Activated CD8-positive, alpha-beta memory T cell treated with anti-CD3 and anti-CD28 coated beads for 48 hours (primary cell): Measurements from ENCODE around the gene CCDC73.
"Not testable (repeated sequence)": the region's sequence is repeated elsewhere in the genome, so short reads cannot be mapped to it uniquely, and the experiment has no call there.

ENCODE experiments used
- DNase-seq, 3 experiments: peaks; one replicate each; pipeline ENCODE4 v3.0.0-alpha.2; 2020; ENCODE audit warnings: low read depth in 2 of 3, low spot score in 2 of 3

CCDC73 gene

DNA sequence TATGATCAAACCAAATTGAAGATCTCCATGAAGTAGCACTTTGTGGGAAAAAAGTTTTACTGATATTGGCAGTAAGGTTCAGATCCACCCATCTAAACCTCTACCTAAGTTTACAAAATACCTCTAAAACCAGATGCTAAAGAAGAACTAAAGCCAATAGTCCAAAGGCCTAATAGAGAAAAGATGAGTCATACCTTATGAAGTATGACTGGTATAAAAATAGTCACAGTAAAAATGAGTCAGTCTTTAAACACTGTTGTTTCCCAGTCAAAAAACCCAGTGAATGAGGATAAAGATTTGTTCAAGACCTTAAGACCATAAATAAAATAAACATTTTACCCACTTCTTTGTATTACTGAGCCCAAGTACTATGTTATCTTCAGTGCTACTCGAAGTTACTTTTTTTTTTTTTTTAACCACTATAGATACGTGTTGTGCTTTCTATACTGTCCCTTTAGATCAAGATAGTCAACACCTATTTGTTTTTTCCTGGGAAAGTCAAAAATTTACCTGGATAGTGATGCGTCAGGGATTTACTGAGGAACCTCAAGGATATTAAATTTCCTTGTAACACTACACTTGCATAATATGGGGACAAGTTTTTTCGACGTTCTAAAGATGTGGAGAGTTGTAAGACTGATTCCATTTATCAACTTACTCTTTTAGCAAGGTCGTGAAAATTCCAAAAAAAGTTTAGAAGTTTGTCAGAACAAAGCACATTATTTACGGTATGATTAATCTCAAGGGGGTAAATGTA lies 87.3 kb downstream of the CCDC73 start:
- no peak for DNase-seq

DNA sequence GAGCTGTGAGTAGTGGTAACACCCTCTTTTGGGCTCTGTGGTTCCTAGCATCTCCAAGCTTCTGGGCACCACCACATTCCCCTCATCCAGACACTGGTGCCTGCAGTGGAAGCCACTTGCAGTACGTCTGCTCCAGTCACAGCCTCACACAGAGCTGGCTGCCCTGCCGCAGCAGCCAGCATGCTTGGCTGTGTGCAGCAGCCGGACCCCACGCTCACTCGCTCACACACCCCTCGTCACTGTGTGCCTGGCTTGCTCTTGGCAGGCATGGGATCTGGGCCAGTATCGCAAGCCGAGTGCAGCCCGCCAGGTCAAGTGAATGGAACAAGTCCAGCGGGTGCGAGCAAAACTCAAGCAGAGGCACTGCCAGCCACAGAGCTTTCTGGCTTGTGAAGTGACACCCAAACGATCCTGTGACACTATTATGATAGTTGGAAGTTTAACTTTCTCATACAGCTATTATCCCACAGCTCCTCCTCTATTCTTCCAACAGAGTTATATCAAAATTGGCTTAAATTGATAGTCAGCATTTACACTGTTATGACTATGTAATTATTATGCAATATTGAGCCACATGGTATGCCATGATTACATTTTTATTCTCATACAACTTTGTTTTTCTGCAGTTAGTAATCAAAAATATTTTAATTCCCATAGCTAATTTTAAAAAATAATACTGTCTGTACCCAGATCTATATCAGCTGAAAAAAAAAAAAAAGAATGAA lies 89.0 kb downstream of the CCDC73 start:
- no peak for DNase-seq

DNA sequence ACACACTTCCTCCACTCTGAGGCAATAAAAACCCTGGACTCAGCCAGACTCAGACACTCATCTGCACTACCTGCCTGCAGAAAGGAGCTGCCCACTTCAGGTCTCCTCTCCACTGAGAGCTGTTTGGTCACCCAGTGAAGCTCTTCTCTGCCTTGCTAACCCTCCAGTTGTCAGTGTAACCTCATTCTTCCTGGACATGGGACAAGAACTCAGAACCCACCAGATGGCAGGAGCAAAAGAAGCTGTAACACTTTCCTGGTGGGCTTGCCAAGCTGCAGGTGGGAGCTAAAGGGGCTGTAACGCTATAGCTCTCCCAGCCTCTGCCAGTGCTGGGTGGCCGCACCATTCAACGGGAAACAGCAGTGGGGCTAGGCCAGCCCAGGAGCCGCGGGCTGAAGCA lies 89.7 kb downstream of the CCDC73 start:
- DNase-seq = no peak

DNA sequence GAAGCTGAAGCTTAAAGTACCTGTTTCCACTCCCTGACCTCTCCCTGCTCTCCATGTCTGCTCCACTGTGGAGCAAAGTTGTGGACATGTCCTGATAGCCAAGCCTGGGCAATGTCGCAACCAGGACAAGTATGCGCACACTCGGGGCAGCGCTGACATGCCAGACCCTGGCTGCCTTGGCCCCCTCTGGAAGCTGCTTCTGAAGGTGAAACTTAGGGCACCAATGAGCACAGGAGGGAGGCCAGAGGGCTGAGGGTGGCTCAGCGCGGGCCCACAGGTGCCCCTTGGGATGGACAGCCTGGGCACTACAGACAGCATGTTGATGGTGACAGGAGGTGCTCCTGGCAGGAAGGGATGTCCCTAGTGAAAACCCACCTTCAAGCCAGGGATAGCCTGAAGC lies 90.2 kb downstream of the CCDC73 start:
- DNase-seq = no peak

DNA sequence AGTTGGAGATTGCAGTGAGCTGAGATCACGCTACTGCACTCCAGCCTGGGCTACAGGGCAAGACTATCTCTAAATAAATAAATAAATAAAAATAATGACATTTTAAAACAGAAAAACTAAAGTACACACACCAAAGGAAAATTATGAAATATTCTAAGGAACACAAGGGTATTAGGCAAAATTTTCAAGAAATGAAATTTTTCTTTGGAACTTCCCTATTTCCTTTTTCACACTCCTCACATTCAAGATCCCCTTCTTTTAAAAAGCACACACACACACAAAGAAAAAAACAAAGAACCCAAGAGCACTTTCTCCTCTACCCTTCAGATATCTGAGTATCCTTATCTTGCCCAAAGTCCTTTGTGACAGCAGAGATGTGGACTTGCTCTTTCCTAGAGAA lies 92.8 kb downstream of the CCDC73 start:
- no peak for DNase-seq

DNA sequence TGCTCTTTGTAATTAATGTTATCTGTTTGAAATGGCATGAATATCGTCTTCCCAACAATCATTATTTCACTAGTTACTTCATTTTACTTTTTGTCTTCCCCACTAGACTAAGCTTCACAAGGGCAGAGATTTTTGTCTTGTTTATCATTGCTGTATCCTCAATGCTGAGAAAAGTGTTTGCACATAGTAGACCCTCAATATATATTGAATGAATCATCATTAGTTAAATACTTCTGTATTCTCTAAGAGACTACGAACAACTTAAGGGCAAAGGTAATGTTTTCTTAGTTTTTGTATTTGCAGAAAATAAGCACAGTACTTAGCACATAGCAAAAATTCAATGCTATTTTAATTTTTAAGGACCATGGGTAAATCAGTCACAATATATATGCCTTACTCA lies 95.9 kb downstream of the CCDC73 start:
- no peak for DNase-seq

DNA sequence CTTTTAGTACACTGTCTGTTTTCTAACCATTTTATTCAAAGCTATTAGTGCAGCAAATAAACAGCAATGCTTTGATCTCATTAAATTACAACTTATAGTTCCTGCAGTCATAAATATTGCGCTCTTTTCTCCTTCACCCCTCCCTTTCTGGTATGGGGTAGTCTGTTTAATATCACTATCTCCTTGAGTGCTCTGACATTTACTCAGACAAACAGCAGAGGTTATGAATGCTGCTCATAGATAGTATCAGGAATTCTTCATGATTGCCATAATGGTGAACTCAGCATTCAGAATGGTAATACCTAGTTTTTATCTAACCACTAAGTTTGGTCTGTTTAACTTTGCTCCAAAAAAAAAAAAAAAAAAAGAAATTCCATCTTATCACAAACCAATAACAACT lies 123.4 kb downstream of the CCDC73 start:
- no peak for DNase-seq

DNA sequence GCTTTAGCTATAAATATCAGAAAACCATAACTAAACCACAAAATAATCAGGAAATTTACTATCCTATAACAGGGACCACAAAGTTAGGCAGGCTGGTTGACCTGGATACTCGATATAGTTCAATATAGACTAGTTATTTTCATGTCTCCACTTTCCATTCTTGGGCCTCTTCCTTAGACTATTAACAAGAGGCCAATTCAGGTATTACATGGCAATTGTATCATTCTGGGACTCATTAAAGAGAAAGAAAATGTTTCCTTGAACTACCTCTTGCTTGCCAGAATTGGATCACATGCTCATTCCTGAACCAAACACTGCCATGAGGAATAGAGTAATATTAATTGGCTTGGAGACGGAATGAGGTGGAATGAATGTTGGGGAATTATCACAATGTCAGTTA lies 134.8 kb downstream of the CCDC73 start:
- no peak for DNase-seq

DNA sequence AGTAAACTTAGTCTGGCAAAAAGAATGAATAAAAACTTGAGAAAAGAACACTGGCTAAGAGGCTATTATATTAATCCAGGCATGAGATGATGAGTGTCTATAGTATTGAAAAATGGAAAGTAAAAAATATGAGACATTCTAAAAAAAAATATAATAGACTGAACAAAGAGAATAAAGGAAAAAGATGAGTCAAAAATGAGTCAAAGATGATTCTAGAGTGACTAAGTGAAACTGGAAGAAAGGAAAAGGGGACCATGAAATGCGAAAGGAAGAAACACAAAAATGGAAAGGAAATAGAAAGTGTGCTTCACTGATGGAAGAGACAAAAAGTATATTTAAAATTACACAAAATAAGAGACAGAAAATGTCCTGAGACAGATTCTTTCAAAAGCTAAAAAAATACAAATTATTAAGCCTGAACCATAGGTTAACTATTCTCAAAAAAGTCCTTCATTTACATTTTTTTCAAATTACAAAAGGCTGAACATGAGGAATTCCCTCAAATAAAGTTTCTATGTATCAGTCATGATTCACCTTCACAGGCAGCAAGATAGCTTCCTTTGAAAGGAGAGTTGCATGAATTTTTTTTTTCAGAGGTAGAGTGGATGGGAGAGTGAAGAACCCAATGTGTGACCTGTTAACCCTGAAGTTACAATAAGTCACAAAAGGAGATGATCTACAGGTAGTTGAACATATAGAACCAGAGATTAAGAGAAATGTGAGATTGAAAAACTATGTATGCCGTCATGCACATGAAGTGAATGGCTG lies 135.6 kb downstream of the CCDC73 start:
- no peak for DNase-seq

DNA sequence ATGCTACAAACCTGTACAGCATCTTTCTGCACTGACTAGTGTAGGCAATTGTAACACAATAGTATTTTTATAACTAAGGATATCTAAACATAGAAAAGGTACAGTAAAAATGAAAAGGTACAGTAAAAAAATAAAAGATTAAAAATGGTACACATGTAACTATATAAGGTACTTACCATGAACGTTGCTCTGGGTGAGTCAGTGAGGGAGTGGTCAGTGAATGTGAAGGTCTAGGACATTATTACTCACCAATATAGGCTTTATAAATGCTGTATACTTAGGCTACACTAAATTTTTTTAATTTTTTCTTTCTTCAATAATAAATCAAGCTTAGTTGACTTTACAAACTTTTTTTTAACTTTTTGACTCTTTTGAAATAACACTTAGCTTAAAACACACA lies 150.9 kb downstream of the CCDC73 start:
- no peak for DNase-seq

DNA sequence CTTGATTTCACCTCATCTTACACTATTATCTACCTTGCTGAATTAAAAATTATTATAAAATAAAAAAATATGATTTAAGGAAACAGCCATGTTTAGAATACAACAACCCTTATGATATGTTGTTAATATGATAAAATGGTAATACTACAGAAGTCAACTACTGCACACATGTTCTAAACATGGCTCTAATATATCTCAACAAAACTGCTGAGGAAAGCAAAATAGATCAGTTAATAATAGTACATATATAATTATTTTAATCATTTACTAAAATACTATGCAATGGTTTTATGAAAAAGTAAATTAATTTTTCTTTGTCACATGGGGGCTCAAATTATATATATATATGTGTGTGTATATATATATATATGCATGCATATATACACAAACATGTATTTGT lies 153.1 kb downstream of the CCDC73 start:
- DNase-seq = no peak

DNA sequence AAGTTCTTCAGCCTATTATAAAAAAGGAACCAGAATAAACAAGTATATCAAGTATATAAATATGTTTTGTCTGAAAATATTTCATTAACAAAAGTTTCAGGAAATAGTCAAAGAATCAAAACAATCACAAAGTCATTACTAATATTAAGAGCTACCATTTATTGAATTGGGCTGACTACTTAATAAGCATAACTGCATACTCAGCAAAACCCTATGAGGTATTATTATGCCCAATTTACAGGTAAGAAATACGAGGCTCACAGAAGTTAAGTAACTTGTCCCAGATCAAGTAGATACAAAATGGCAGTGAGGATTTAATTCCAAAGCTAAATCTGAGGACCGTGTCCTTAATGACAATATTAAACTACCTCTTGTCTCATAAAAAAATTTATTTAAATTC lies 158.6 kb downstream of the CCDC73 start:
- no peak for DNase-seq

DNA sequence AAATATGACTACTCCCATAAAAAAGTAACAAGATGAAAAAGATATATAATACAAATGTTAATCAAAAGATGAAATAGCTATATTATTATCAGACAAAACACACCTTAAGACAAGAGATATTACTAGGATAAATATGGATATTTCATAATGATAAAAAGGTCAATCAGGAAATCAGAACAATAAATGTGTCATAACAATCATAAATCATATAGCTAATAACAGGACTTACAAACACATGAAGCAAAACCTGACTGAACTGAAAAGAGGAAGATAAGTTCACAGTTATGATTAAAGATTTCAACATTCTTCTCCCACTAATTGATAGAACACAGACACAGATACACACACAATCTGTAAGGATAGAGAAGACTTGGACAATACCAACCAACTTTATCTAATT lies 163.6 kb downstream of the CCDC73 start:
- no peak for DNase-seq

DNA sequence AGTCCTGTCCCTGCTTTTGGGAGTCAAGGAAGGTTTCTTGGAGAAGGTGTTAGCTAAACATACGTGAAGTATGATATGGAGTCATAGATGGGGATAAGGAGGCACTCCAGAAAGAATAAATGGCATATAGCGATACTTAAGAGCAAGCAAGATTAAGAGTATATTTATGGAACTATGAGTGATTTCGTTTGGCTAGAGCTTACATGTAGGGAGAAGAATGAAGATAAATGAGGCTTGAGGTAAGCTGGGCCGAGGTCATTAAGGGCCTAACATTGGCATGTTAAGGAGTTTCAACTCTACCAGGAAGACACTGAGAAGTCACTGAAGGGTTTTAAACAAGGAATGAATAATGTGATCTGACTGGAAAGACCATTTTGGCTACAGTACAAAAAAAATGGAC lies 177.6 kb downstream of the CCDC73 start:
- DNase-seq = no peak

DNA sequence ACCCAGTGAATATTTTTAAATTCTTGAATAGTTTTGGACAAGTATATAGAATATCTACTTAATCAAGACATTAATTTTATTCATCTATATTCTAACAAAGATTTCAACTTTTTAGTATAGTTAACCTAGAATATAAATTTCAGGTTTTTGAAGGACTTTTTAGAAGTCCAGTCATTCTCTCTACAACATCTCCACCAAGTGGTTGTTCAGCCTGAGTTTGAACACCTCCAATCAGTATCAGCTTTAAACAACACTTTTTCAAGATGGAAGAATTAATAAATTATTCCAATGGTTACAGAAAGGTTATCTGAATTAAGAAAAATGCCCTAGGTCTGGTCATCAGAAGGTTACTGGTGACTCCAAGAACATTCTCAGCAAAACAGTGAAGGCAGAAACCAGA lies 179.0 kb downstream of the CCDC73 start:
- DNase-seq = no peak

DNA sequence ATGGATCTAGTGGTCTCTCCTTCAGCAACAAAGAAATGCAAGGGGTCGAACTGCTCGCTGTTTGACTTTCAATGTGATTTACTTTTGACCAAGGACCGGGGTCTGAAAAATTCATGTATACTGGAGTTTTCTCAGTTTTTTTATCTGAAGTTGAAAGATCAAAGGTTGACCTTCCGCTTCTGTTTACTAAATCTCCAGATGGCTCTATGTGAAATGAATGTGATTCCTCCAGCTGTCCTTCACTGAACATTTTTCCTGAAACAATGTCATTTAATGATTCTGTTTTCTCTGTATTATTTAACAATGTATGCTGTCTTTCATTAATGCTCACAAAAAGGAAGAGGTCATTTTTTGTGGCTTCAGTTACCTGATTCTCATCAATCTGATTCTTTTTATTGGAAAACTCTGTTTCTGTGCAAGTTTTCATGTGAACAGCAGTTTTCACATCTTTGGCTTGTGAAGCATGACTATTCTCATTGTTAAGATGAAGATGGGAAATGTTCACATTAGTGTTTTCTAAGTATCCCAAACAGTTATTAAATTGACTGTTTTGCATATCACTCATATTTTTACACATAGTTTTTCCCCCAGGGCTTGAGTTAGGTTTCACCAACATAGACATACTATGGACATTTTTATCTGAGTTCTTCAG lies 180.8 kb downstream of the CCDC73 start:
- DNase-seq = no peak

DNA sequence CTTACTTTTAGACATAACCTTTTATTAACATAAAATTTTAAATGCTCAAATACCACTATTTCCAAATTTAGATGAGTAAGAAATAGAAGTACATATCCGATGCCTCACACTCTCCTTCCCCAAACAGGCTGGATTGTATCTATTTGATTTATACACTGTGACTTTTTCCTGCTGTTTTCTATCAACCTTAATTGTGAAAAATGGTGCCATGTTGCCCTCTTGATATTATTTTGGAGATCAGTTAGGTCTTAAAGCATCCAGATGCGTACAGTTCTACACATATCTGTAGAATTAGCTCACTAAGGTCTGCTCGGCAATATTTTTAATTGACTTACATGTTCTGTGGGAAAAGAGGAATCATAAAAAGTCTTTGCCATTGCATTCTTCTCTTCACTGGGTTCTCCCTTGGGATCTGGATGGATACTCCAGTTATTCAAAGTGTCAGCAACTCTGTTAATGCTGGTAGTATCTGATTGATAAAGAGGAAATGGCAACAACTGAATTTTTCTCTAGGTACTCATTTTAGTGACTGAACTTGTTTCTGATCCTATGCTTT lies 183.6 kb downstream of the CCDC73 start:
- no peak for DNase-seq

DNA sequence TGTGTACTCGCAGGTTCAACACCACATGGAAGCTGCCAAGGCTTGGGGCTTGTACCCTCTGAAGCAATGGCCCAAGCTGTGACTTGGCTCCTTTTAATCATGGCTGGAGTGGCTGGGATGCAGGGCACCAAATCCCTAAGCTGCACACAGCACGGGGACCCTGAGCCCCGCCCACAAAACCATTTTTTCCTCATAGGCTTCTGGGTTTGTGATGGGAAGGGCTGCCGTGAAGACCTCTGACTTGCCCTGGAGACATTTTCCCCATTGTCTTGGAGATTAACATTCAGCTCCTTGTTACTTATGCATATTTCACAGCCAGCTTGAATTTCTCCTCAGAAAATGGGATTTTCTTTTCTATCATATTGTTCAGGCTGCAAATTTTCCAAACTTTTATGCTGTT lies 185.6 kb downstream of the CCDC73 start:
- DNase-seq = not testable (repeated sequence)

DNA sequence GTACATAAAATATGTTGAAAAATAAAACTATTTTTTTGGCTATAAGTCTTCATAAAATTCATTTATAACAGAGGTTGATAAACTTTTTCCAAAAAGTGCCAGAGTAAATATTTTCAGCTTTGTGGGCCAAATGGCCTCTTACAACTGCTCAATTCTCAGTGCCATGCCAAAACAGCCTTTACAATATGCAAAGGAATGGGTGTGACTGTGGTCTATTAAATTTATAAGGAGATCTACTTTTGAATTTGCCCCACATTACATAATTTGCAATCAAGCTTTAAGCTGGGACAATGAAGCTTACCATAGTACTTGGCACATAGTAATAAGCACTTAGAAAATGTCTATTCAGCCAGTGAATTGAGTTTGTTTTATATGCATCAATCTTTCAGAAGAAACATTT lies 188.2 kb downstream of the CCDC73 start:
- no peak for DNase-seq

DNA sequence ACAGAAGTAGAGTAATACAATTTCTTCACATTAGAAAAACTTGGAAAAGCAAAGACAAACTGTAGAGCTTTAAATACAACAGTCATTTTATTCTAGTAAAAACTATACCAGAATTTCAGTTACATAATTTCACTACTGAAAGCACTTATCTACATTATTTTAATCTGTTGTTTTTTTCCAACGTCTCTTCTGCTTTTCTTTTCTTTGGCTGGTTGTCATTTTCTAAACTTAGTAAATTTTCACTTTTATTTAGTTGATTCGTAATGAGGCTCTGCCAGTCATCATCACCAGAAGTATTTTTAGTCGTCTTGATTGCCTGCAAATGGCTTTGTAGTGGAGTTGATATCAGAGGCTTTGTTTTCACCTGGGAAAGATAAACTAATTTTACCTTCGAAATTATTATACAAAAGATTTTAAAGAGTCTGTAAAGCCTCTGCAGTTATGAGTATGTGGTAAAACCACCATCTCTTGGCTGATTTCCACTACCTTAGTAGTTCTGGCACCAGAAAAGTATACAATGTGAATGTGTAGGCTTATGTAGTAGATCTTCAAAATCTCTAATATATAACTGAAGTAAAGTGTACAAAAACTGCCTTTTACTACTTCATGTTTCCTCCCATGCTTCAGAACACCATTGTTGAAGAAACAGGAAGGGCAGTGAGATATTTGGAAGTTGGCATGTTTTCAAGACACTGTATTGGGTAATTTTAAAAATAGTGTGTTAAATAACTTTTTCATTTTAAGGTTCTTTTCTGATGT lies 191.6 kb downstream of the CCDC73 start:
- no peak for DNase-seq

DNA sequence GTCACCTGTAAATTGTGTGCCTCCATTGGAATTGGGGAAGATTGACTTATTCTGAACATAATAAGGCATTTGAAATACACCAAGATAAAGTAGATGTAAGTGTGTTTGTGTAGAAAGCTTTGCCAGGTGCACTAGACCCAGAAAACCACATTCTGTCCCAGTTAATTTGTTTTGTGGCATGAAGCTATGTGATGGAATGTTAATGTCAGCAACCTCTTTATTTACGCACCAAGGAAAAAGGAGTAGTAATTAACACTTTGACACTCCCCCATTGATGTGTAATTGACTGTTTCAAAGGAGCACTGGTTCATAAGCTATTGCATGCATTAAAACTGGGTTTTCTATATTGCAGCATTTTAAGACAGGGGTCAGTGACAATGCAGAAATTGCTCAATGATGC lies 196.5 kb downstream of the CCDC73 start:
- no peak for DNase-seq
